Lower leg skin (tissue), 4 donors: ENCODE measurements around the gene MTF2. TPM values are rescaled to one million over a fixed set of nuclear protein-coding genes. Genes with fewer than 3 reads are reported as not detected.

Source experiments
- DNase-seq, 2 donors: peaks; one replicate each; pipeline ENCODE4 v3.0.0-alpha.2; 2019; ENCODE audit warnings: low spot score in 2 of 2
- H3K4me3 ChIP-seq: fragments of 200-600 bp; sonication (generic); 2 replicates; pipeline ENCODE4 v1.5.1; 2017; ENCODE audit warnings: mild to moderate bottlenecking, low read depth; ENCODE audit not compliant: poor library complexity, severe bottlenecking
- CTCF ChIP-seq, 3 donors: fragments of 450-650 bp; IDR thresholded peaks; one replicate each; pipeline ENCODE4 v1.5.1; 2016; ENCODE audit warnings: antibody characterized with exemption in 3 of 3, mild to moderate bottlenecking in 3 of 3, moderate library complexity in 2 of 3
- POLR2A ChIP-seq, 2 donors: fragments of 450-650 bp; IDR thresholded peaks; one replicate each; pipeline ENCODE4 v1.6.1; 2016 to 2017; ENCODE audit warnings: antibody characterized with exemption in 2 of 2, mild to moderate bottlenecking in 1 of 2, moderate library complexity in 1 of 2
- WGBS, 2 donors: methylation state at CpG; one replicate each; pipeline ENCODE4 v1.1.5; 2018; 5-methylcytosine and 5-hydroxymethylcytosine counted together
- intact Hi-C: fragments of 100-400 bp; cut with DNase I; formaldehyde crosslinking; loops from one replicate; pipeline ENCODE4 v1.15.0; 2023; ENCODE audit warnings: low total_unique reads
- total RNA-seq, 4 donors: library from RNA; depleted of rRNA; stranded (reverse); fragments of >200 nt; gene quantifications; one replicate each; pipeline ENCODE4 v1.1.0, GENCODE V29; 2016

MTF2 gene
- total RNA-seq, 4 donors from 2014 or later, result 10.2 to 21.8 (median 16.0) TPM

- 77 to 79% methylated on average over 3 of the region's 3 CpGs for whole genome bisulfite sequencing, 2 donors
- intact Hi-C loops, result loop anchor here (5.0 kb wide), 1 partner anchor 1084 kb away; no protein-coding TSS in a partner anchor
- H3K4me3 ChIP-seq, result no peak overlapping the region
- TF ChIP-seq POLR2A (IDR thresholded peaks at IDR 0.05) (no peak), CTCF (IDR thresholded peaks at IDR 0.05) (no peak)
- DNase-seq, result no peak
Observed at GRCh38 chr1:93033785-93034184, 45.3 kb upstream of the MTF2 start.

- intact Hi-C loops, result loop anchor here (5.0 kb wide), 1 partner anchor 1083 kb away; no protein-coding TSS in a partner anchor
- TF ChIP-seq CTCF (IDR thresholded peaks at IDR 0.05) (no peak), POLR2A (IDR thresholded peaks at IDR 0.05) (no peak)
- H3K4me3 ChIP-seq, result no peak overlapping the region
- no peak for DNase-seq
- 97% methylated on average over 1 of the region's 1 CpG for WGBS, 2 donors
Observed at GRCh38 chr1:93034397-93034796, 44.7 kb upstream of the MTF2 start.

GRCh38 chr1:93036672-93037071 is 42.4 kb upstream of the MTF2 start:
- no peak for TF ChIP-seq CTCF (IDR thresholded peaks at IDR 0.05)
- TF ChIP-seq POLR2A (IDR thresholded peaks at IDR 0.05), result no peak
- no peak for DNase-seq
- no peak overlapping the region for H3K4me3 ChIP-seq
- WGBS, 2 donors, result 71 to 73% methylated on average over 4 of the region's 4 CpGs
- intact Hi-C loops, result no loop called here

GRCh38 chr1:93042187-93043056 is 36.7 kb upstream of the MTF2 start:
- DNase-seq, result no peak
- WGBS, 2 donors, result 75% methylated on average over 10 of the region's 10 CpGs
- no peak overlapping the region for H3K4me3 ChIP-seq
- TF ChIP-seq CTCF (IDR thresholded peaks at IDR 0.05), result no peak
- TF ChIP-seq POLR2A (IDR thresholded peaks at IDR 0.05), result no peak
- intact Hi-C loops, result no loop called here

- TF ChIP-seq POLR2A (IDR thresholded peaks at IDR 0.05) (no peak), CTCF (IDR thresholded peaks at IDR 0.05) (no peak)
- 92 to 97% methylated on average over 4 of the region's 4 CpGs for WGBS, 2 donors
- DNase-seq, result no peak
- intact Hi-C loops, result no loop called here
- H3K4me3 ChIP-seq, result no peak overlapping the region
Observed at GRCh38 chr1:93043057-93043557, 36.0 kb upstream of the MTF2 start.
